Measurements from ENCODE around the gene PRKAR1B.
A peak's percentile ranks its signal among the peaks of the same experiment; 100 is the strongest.
"Not testable (repeated sequence)": the region's sequence is repeated elsewhere in the genome, so short reads cannot be mapped to it uniquely, and the experiment has no call there.

PRKAR1B gene

GRCh38 chr7:653829-654764 is 73.0 kb downstream of the PRKAR1B start:
- no peak overlapping the region for H3K4me2 ChIP-seq (ENCODE audit: low read length, poor library complexity, severe bottlenecking)
- H4K91ac ChIP-seq (ENCODE audit: low read length): no peak overlapping the region
- no peak overlapping the region for H2AFZ ChIP-seq (ENCODE audit: low read depth, low read length)
- H3K23ac ChIP-seq (ENCODE audit: low read length in 2 of 2): no peak overlapping the region
- no peak overlapping the region for H3K14ac ChIP-seq (ENCODE audit: low read length in 2 of 2)
- H3K36me3 ChIP-seq (ENCODE audit: control insufficient read depth in 1 of 2, insufficient read depth in 2 of 2, low read depth in 1 of 2, low read length in 2 of 2): no peaks in the 10 kb centered on the region
- H2BK12ac ChIP-seq (ENCODE audit: low read length in 2 of 2): no peak overlapping the region
- no peak overlapping the region for H2AK5ac ChIP-seq (ENCODE audit: low read length, severe bottlenecking)
- no peak overlapping the region for H3K4me3 ChIP-seq (ENCODE audit: insufficient read depth in 1 of 2, low read depth in 1 of 2, low read length in 2 of 2)
- no peak for DNase-seq
- H3K79me1 ChIP-seq (replicated peaks; ENCODE audit: low read length, poor library complexity, severe bottlenecking): peaks cover 4% of the 10 kb centered on the region
- H4K8ac ChIP-seq (ENCODE audit: low read length): no peak overlapping the region
- H2BK15ac ChIP-seq (ENCODE audit: low read depth, poor library complexity, severe bottlenecking): no peak overlapping the region
- no peak overlapping the region for H3K18ac ChIP-seq (ENCODE audit: low read depth in 1 of 2, low read length in 2 of 2)
- H3K9me3 ChIP-seq (ENCODE audit: control insufficient read depth, low read length): no peaks in the 10 kb centered on the region
- no peak overlapping the region for H3K9ac ChIP-seq (ENCODE audit: low read length)
- no peak overlapping the region for H3K27ac ChIP-seq (ENCODE audit: low read length, poor library complexity, severe bottlenecking)
- 88% methylated on average over 4 of the region's 4 CpGs for WGBS
- no peaks in the 10 kb centered on the region for H3K27me3 ChIP-seq (ENCODE audit: control insufficient read depth in 1 of 2, insufficient read depth in 1 of 2, low read length in 2 of 2)
- H3K4ac ChIP-seq (ENCODE audit: low read depth in 1 of 2, low read length in 2 of 2): no peak overlapping the region
- H2BK120ac ChIP-seq (ENCODE audit: low read depth, low read length): no peak overlapping the region
- no peaks in the 10 kb centered on the region for H3K4me1 ChIP-seq (ENCODE audit: control insufficient read depth, insufficient read depth, low read depth, low read length)
- H2BK5ac ChIP-seq (ENCODE audit: low read depth, low read length, poor library complexity, severe bottlenecking): no peak overlapping the region

- no peak overlapping the region for H2AFZ ChIP-seq (ENCODE audit: low read depth, low read length)
- DNase-seq: no peak
- no peak overlapping the region for H3K4me2 ChIP-seq (ENCODE audit: low read length, poor library complexity, severe bottlenecking)
- no peak overlapping the region for H3K23ac ChIP-seq (ENCODE audit: low read length in 2 of 2)
- H3K36me3 ChIP-seq (ENCODE audit: control insufficient read depth in 1 of 2, insufficient read depth in 2 of 2, low read depth in 1 of 2, low read length in 2 of 2): no peaks in the 10 kb centered on the region
- no peaks in the 10 kb centered on the region for H3K4me1 ChIP-seq (ENCODE audit: control insufficient read depth, insufficient read depth, low read depth, low read length)
- no peak overlapping the region for H3K4me3 ChIP-seq (ENCODE audit: insufficient read depth in 1 of 2, low read depth in 1 of 2, low read length in 2 of 2)
- H2BK15ac ChIP-seq (ENCODE audit: low read depth, poor library complexity, severe bottlenecking): no peak overlapping the region
- H3K4ac ChIP-seq (ENCODE audit: low read depth in 1 of 2, low read length in 2 of 2): no peak overlapping the region
- H3K9ac ChIP-seq (ENCODE audit: low read length): no peak overlapping the region
- no peaks in the 10 kb centered on the region for H3K9me3 ChIP-seq (ENCODE audit: control insufficient read depth, low read length)
- no peak overlapping the region for H3K18ac ChIP-seq (ENCODE audit: low read depth in 1 of 2, low read length in 2 of 2)
- H2BK12ac ChIP-seq (ENCODE audit: low read length in 2 of 2): no peak overlapping the region
- no peaks in the 10 kb centered on the region for H3K27me3 ChIP-seq (ENCODE audit: control insufficient read depth in 1 of 2, insufficient read depth in 1 of 2, low read length in 2 of 2)
- H2AK5ac ChIP-seq (ENCODE audit: low read length, severe bottlenecking): no peak overlapping the region
- H3K14ac ChIP-seq (ENCODE audit: low read length in 2 of 2): no peak overlapping the region
- no peak overlapping the region for H2BK5ac ChIP-seq (ENCODE audit: low read depth, low read length, poor library complexity, severe bottlenecking)
- H2BK120ac ChIP-seq (ENCODE audit: low read depth, low read length): no peak overlapping the region
- no peak overlapping the region for H4K8ac ChIP-seq (ENCODE audit: low read length)
- no peak overlapping the region for H4K91ac ChIP-seq (ENCODE audit: low read length)
- peaks cover 4% of the 10 kb centered on the region for H3K79me1 ChIP-seq (replicated peaks; ENCODE audit: low read length, poor library complexity, severe bottlenecking)
- no peak overlapping the region for H3K27ac ChIP-seq (ENCODE audit: low read length, poor library complexity, severe bottlenecking)
- WGBS: 91% methylated on average over 4 of the region's 4 CpGs
Observed at GRCh38 chr7:652881-653280, 74.2 kb downstream of the PRKAR1B start.

- H3K23ac ChIP-seq (ENCODE audit: low read length in 2 of 2); H4K8ac ChIP-seq (ENCODE audit: low read length); DNase-seq: not testable (repeated sequence)
Observed at GRCh38 chr7:652167-652566, 74.9 kb downstream of the PRKAR1B start.

GRCh38 chr7:651032-651728 is 75.9 kb downstream of the PRKAR1B start:
- peak; percentile 8 for DNase-seq
- Histone ChIP-seq H3K9me3 (ENCODE audit: control insufficient read depth, low read length) (peaks cover 4% of the 10 kb centered on the region), H3K79me1 (replicated peaks; ENCODE audit: low read length, poor library complexity, severe bottlenecking) (peaks cover 4% of the 10 kb centered on the region), H3K4me1 (ENCODE audit: control insufficient read depth, insufficient read depth, low read depth, low read length) (no peaks in the 10 kb centered on the region), H3K36me3 (ENCODE audit: control insufficient read depth in 1 of 2, insufficient read depth in 2 of 2, low read depth in 1 of 2, low read length in 2 of 2) (peaks cover 0 to 3% of the 10 kb centered on the region in 2 experiments), H3K27ac (ENCODE audit: low read length, poor library complexity, severe bottlenecking) (no peak overlapping the region), H2BK5ac (ENCODE audit: low read depth, low read length, poor library complexity, severe bottlenecking) (no peak overlapping the region), H3K4me2 (ENCODE audit: low read length, poor library complexity, severe bottlenecking) (no peak overlapping the region), H2AK5ac (ENCODE audit: low read length, severe bottlenecking) (no peak overlapping the region), H3K18ac (ENCODE audit: low read depth in 1 of 2, low read length in 2 of 2) (no peak overlapping the region), H4K8ac (ENCODE audit: low read length) (no peak overlapping the region), H3K14ac (ENCODE audit: low read length in 2 of 2) (no peak overlapping the region), H3K9ac (ENCODE audit: low read length) (no peak overlapping the region), H3K4ac (ENCODE audit: low read depth in 1 of 2, low read length in 2 of 2) (no peak overlapping the region), H4K91ac (ENCODE audit: low read length) (no peak overlapping the region), H3K23ac (ENCODE audit: low read length in 2 of 2) (no peak overlapping the region), H2AFZ (ENCODE audit: low read depth, low read length) (no peak overlapping the region), H2BK120ac (ENCODE audit: low read depth, low read length) (no peak overlapping the region), H3K4me3 (ENCODE audit: insufficient read depth in 1 of 2, low read depth in 1 of 2, low read length in 2 of 2) (no peak overlapping the region), H2BK15ac (ENCODE audit: low read depth, poor library complexity, severe bottlenecking) (no peak overlapping the region), H3K27me3 (ENCODE audit: control insufficient read depth in 1 of 2, insufficient read depth in 1 of 2, low read length in 2 of 2) (no peaks in the 10 kb centered on the region), H2BK12ac (ENCODE audit: low read length in 2 of 2) (no peak overlapping the region)
- WGBS: 94% methylated on average over 12 of the region's 14 CpGs

More at GRCh38 chr7:652167-652566, 74.9 kb downstream of the PRKAR1B start:
- not testable (repeated sequence) for H2AK5ac ChIP-seq (ENCODE audit: low read length, severe bottlenecking); H3K79me1 ChIP-seq (replicated peaks; ENCODE audit: low read length, poor library complexity, severe bottlenecking); H2BK120ac ChIP-seq (ENCODE audit: low read depth, low read length); H3K36me3 ChIP-seq (ENCODE audit: control insufficient read depth in 1 of 2, insufficient read depth in 2 of 2, low read depth in 1 of 2, low read length in 2 of 2); H2BK12ac ChIP-seq (ENCODE audit: low read length in 2 of 2); H3K9ac ChIP-seq (ENCODE audit: low read length); H3K27me3 ChIP-seq (ENCODE audit: control insufficient read depth in 1 of 2, insufficient read depth in 1 of 2, low read length in 2 of 2); H3K4me3 ChIP-seq (ENCODE audit: insufficient read depth in 1 of 2, low read depth in 1 of 2, low read length in 2 of 2); H3K4me2 ChIP-seq (ENCODE audit: low read length, poor library complexity, severe bottlenecking); H3K4ac ChIP-seq (ENCODE audit: low read depth in 1 of 2, low read length in 2 of 2); H4K91ac ChIP-seq (ENCODE audit: low read length); H3K18ac ChIP-seq (ENCODE audit: low read depth in 1 of 2, low read length in 2 of 2); H3K27ac ChIP-seq (ENCODE audit: low read length, poor library complexity, severe bottlenecking); H3K14ac ChIP-seq (ENCODE audit: low read length in 2 of 2); H3K4me1 ChIP-seq (ENCODE audit: control insufficient read depth, insufficient read depth, low read depth, low read length); H3K9me3 ChIP-seq (ENCODE audit: control insufficient read depth, low read length); H2AFZ ChIP-seq (ENCODE audit: low read depth, low read length); H2BK5ac ChIP-seq (ENCODE audit: low read depth, low read length, poor library complexity, severe bottlenecking); H2BK15ac ChIP-seq (ENCODE audit: low read depth, poor library complexity, severe bottlenecking)
- 94% methylated on average over 17 of the region's 17 CpGs for WGBS
